NB4 (cell line): ENCODE results near the gene KISS1R.

Source experiments
- MAX ChIP-seq: IDR thresholded peaks from 2 replicates; pipeline ENCODE4 v1.6.1; 2011; ENCODE audit warnings: low read depth, low read length
- MYC ChIP-seq: IDR thresholded peaks from 2 replicates; pipeline ENCODE4 v1.6.1; 2011; ENCODE audit warnings: low read depth, low read length
- POLR2A ChIP-seq: IDR thresholded peaks from 2 replicates; pipeline ENCODE4 v1.6.1; 2011; ENCODE audit warnings: mild to moderate bottlenecking; ENCODE audit not compliant: insufficient read length; ENCODE audit errors: extremely low read depth
- TF ChIP-seq, protein P1 (sequence below): IDR thresholded peaks from one replicate; pipeline ENCODE4 v1.5.1; 2012; ENCODE audit warnings: low read depth, low read length

GRCh38 chr19:902446-903226, 14.5 kb upstream of the KISS1R start:
- TF ChIP-seq, protein P1, sequence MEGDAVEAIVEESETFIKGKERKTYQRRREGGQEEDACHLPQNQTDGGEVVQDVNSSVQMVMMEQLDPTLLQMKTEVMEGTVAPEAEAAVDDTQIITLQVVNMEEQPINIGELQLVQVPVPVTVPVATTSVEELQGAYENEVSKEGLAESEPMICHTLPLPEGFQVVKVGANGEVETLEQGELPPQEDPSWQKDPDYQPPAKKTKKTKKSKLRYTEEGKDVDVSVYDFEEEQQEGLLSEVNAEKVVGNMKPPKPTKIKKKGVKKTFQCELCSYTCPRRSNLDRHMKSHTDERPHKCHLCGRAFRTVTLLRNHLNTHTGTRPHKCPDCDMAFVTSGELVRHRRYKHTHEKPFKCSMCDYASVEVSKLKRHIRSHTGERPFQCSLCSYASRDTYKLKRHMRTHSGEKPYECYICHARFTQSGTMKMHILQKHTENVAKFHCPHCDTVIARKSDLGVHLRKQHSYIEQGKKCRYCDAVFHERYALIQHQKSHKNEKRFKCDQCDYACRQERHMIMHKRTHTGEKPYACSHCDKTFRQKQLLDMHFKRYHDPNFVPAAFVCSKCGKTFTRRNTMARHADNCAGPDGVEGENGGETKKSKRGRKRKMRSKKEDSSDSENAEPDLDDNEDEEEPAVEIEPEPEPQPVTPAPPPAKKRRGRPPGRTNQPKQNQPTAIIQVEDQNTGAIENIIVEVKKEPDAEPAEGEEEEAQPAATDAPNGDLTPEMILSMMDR = no peak
- TF ChIP-seq MAX (no peak), POLR2A (no peak), MYC (no peak)
